Large intestine (tissue), 3 donors: Measurements from ENCODE around the gene NUTF2. TPM values are rescaled to one million over a fixed set of nuclear protein-coding genes. Genes with fewer than 3 reads are reported as not detected.
"Not testable (repeated sequence)": the region's sequence is repeated elsewhere in the genome, so short reads cannot be mapped to it uniquely, and the experiment has no call there.

ENCODE experiments used
- DNase-seq, 2 donors: peaks; one replicate each; pipeline versions ENCODE4 v3.0.0 to v3.0.0-alpha.2; 2013
- H3K27ac ChIP-seq: one replicate; pipeline ENCODE4 v1.5.1; 2013; ENCODE audit warnings: low read length
- H3K27me3 ChIP-seq: 2 replicates; pipeline ENCODE4 v1.6.1; 2013; ENCODE audit warnings: low read length; ENCODE audit not compliant: control insufficient read depth, insufficient read depth
- H3K36me3 ChIP-seq: 2 replicates; pipeline ENCODE4 v1.6.1; 2013; ENCODE audit warnings: low read length; ENCODE audit not compliant: control insufficient read depth, insufficient read depth
- H3K4me1 ChIP-seq: one replicate; pipeline ENCODE4 v1.6.1; 2013; ENCODE audit warnings: low read length; ENCODE audit not compliant: control insufficient read depth, insufficient read depth
- H3K4me3 ChIP-seq: one replicate; pipeline ENCODE4 v1.5.1; 2013; ENCODE audit warnings: low read length
- H3K9me3 ChIP-seq: one replicate; pipeline ENCODE4 v1.6.1; 2013; ENCODE audit warnings: mild to moderate bottlenecking, low read depth, low read length, moderate library complexity; ENCODE audit not compliant: control insufficient read depth
- WGBS: methylation state at CpG from one replicate; pipeline ENCODE4 v1.1.5; 2013; ENCODE audit warnings: low lambda C conversion rate; ENCODE audit not compliant: insufficient coverage; 5-methylcytosine and 5-hydroxymethylcytosine counted together
- polyA plus RNA-seq: library from polyadenylated mRNA; unstranded; fragments of 120-200 nt; gene quantifications from one replicate; pipeline ENCODE4 v1.2.1, GENCODE V29; 2013

The NUTF2 gene
- polyA plus RNA-seq, 1 donor: 123 TPM

DNA sequence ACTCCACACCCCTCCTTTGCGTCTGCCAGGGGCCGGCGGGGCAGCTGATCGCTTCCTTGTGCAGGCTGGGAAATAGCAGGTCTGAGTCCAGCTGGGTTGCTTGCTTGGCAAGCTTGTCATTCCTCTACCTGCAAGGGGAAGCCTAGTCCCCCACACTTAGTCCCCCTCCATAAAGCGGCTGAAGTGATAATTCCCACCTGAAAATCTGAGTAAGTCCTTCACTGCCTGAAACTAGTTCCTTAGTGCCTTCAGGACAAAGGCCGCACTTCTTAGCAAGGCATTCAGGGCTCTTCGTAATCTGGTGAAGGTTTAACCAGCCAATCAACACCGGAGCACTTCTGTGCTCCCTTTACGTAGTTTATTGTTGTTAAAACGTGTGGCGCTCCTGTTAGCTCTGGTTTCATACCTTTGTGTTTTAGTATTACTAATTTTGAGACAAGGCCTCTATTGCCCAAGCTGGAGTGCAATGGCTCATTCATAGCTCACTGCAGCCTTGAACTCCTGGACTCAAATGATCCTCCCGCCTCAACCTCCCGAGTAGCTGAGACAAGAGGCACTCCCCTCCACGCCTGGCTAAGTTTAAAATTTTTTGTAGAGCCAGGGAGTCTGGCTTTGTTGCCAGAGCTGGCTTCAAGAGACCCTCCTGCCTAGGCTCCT is 47.1 kb downstream of the NUTF2 start:
- H3K27ac ChIP-seq: peak overlapping the region; percentile 99

DNA sequence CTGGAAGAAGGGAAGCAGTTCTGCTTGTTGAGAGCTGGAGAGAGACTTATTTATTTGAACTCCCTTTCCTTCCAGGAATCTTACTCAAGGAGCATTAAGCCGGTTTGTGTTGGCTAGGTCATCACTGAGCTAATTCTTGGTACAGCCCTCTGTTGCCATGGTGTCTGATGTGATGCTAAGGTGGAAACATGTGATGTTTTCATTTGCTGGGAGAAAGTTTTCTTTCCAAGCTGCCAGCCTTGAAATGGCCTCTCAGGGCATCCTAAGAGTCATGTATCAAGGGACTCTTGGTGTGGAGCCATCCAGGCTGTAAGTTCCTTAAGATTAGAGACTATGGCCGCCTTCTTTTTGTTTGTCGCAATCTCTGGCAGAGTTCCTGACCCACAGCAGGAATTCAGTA is 50.5 kb downstream of the NUTF2 start:
- H3K4me1 ChIP-seq: peaks cover 8% of the 10 kb centered on the region
- no peaks in the 10 kb centered on the region for H3K9me3 ChIP-seq
- no peak overlapping the region for H3K27ac ChIP-seq
- WGBS: no CpG with 5 or more reads among the region's 3 CpGs
- no peak overlapping the region for H3K4me3 ChIP-seq
- peaks cover 2% of the 10 kb centered on the region for H3K36me3 ChIP-seq
- no peak for DNase-seq
- no peaks in the 10 kb centered on the region for H3K27me3 ChIP-seq

More for the DNA sequence above, 47.1 kb downstream of the NUTF2 start:
- Histone ChIP-seq H3K4me1 (peaks cover 8% of the 10 kb centered on the region), H3K27me3 (no peaks in the 10 kb centered on the region), H3K36me3 (no peaks in the 10 kb centered on the region), H3K4me3 (peak overlapping the region; percentile 95), H3K9me3 (no peaks in the 10 kb centered on the region)
- WGBS: no CpG with 5 or more reads among the region's 14 CpGs
- peak; percentile 44 to 76 for DNase-seq

DNA sequence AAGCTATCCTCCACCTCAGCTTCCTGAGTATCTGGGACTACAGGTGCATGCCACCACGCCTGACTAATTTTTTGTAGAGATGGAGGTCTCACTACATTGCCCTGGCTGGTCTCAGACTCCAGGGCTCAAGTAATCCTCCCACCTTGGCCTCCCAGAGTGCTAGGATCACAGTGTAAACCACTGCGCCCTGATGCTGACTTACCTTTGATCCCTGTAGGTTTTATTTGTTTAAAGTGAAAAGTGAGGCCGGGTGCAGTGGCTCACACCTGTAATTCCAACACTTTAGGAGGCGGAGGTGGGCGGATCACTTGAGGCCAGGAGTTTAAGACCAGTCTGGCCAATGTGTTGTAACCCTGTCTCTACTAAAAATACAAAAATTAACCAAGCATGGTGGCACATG is 55.0 kb downstream of the NUTF2 start:
- H3K36me3 ChIP-seq: peaks cover 9% of the 10 kb centered on the region
- no peaks in the 10 kb centered on the region for H3K27me3 ChIP-seq
- H3K4me3 ChIP-seq: no peak overlapping the region
- no peak overlapping the region for H3K27ac ChIP-seq
- no peaks in the 10 kb centered on the region for H3K4me1 ChIP-seq
- DNase-seq: no peak
- no peaks in the 10 kb centered on the region for H3K9me3 ChIP-seq
- no CpG with 5 or more reads among the region's 5 CpGs for whole genome bisulfite sequencing

DNA sequence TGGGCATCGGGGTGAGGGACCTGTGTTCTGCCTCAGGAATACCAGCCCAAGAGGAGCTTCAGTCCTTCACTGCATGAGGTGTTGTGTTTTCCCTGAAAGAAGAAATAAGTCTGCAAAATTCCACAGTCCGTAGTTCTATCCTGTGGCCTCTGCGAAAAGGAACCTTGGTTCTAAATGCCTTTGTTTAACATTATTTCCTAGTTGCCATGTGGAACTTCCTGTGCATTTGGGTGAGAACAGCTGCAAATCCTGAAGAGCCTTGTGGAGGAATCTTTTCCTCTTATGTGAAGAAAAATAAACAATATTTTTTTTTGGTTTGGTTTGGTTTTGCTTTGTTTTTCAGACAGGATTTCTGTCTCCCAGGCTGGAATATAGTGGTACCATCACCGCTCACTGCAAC is 56.1 kb downstream of the NUTF2 start:
- Histone ChIP-seq H3K4me3 (no peak overlapping the region), H3K36me3 (peaks cover 9% of the 10 kb centered on the region), H3K27ac (no peak overlapping the region), H3K27me3 (no peaks in the 10 kb centered on the region), H3K9me3 (no peaks in the 10 kb centered on the region), H3K4me1 (no peaks in the 10 kb centered on the region)
- WGBS: 80% methylated on average over 1 of the region's 4 CpGs
- DNase-seq: no peak

DNA sequence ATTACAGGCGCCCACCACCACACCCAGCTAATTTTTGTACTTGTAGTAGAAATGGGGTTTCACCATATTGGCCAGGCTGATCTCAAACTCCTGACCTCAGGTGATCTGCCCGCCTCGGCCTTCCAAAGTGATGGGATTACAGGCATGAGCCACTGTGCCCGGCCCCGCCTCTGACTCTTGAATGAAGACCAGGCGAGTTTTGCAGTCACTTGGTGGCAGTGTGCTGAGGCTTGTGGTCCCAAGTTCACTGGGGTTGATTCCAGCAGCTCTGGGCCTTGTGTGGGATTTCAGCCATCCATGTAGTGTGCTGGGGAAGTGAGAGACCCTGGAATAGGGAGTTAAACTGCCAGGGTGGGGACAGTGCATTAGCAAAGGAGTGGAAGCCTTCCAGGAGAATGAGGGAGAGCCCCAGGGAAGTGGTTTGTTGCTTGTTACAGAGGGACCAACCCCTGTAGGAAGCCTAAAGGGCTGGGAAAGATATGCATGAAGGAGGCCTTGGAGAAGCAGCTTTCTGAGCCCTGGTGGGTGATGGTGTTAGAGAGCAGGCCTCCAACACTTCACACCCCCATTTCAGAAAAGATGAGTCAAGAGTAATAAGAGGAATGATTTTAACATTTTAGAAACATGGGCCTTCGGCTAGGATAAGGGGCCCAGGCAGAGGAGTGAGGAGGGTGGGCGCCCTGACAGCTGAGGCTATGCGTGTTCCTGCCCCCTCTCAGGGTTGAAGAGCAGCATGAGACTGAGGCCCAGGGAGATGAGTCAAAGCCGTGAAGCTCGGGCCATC is 60.9 kb downstream of the NUTF2 start:
- no peak overlapping the region for H3K27ac ChIP-seq
- no peak for DNase-seq
- no peaks in the 10 kb centered on the region for H3K4me1 ChIP-seq
- H3K9me3 ChIP-seq: no peaks in the 10 kb centered on the region
- no peaks in the 10 kb centered on the region for H3K27me3 ChIP-seq
- H3K4me3 ChIP-seq: no peak overlapping the region
- WGBS: 100% methylated on average over 1 of the region's 11 CpGs
- peaks cover 42% of the 10 kb centered on the region for H3K36me3 ChIP-seq

DNA sequence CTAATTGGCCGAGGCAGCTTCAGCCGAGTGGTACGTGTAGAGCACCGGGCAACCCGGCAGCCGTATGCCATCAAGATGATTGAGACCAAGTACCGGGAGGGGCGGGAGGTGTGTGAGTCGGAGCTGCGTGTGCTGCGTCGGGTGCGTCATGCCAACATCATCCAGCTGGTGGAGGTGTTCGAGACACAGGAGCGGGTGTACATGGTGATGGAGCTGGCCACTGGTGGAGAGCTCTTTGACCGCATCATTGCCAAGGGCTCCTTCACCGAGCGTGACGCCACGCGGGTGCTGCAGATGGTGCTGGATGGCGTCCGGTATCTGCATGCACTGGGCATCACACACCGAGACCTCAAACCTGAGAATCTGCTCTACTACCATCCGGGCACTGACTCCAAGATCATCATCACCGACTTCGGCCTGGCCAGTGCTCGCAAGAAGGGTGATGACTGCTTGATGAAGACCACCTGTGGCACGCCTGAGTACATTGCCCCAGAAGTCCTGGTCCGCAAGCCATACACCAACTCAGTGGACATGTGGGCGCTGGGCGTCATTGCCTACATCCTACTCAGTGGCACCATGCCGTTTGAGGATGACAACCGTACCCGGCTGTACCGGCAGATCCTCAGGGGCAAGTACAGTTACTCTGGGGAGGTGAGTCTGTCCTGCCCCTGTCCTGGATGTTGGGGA is 62.5 kb downstream of the NUTF2 start:
- DNase-seq: no peak
- Histone ChIP-seq H3K27ac (no peak overlapping the region), H3K9me3 (no peaks in the 10 kb centered on the region), H3K4me1 (no peaks in the 10 kb centered on the region), H3K4me3 (no peak overlapping the region), H3K27me3 (no peaks in the 10 kb centered on the region), H3K36me3 (peaks cover 40% of the 10 kb centered on the region)
- WGBS: no CpG with 5 or more reads among the region's 36 CpGs

DNA sequence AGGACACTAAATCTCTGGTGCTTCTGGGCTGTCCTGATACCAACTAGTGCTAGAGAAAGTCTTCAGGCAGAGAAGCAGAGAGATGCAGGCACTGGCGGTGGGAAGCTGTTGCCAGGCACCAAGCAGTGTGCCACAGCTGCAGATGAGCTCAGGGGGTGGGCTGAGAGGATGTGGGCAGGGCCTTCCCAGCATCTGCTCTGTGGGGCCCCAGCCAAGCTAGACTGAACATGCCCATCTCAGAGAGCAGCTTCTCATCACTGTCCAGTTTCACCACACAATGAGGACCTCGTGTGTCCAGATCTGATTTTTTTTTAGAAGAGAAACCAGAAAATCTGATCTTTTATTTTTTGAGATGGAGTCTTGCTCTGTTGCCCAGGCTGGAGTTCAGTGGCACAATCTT is 63.4 kb downstream of the NUTF2 start:
- DNase-seq: no peak
- H3K27ac ChIP-seq: no peak overlapping the region
- no peaks in the 10 kb centered on the region for H3K9me3 ChIP-seq
- no peak overlapping the region for H3K4me3 ChIP-seq
- WGBS: no CpG with 5 or more reads among the region's 2 CpGs
- peaks cover 43% of the 10 kb centered on the region for H3K36me3 ChIP-seq
- no peaks in the 10 kb centered on the region for H3K27me3 ChIP-seq
- H3K4me1 ChIP-seq: peaks cover 2% of the 10 kb centered on the region

DNA sequence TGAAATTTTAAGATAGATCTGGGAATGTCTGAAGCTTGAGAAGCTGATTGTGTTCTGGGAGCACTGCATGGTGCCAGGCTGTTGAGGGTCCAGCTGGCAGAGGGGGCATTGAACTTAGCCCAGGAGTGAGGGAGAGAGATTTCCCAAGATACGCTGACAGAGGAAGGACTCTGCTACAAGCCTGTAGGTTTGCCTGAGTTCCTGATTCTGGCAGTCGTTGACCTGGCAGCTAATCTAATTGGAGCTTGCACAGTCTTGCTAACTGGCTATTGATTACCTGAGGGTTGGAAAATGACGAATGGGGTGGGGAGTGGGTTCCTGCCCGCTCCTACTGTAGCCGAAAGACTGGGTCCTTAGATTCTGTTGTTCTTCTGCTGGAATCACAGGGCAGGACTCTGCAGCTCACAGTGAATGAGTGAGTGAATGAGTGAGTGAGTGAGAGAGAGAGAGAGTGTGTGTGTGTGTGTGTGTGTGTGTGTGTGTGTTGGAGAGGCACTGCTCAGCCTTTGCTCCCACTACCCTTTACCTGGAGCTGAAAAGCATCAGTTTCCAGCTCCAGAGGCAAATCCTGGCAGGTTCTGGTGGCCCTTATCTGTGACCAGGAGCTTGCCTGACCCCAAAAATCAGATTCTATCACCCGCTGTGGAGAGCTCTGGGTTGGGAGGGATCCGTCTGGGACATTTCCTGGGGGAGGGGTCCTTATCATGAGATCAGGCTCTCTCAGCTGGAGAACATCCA is 68.2 kb downstream of the NUTF2 start:
- H3K9me3 ChIP-seq: no peaks in the 10 kb centered on the region
- peaks cover 13% of the 10 kb centered on the region for H3K4me1 ChIP-seq
- no CpG with 5 or more reads among the region's 7 CpGs for WGBS
- DNase-seq: no peak
- H3K27me3 ChIP-seq: no peaks in the 10 kb centered on the region
- no peak overlapping the region for H3K4me3 ChIP-seq
- H3K36me3 ChIP-seq: peaks cover 64% of the 10 kb centered on the region
- no peak overlapping the region for H3K27ac ChIP-seq

DNA sequence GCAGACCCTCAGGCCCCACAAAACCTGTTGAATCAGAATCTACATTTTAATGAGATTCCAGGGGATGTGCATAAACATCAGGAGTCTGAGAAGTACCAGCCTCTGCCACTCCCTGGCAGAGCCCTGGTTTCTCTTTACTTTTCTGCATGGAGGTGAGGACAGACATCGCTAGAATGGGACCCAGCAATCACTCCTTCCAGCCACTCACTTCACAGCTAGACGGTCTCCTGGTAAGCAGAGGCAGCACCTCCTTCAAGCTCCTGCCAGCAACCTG is 68.7 kb downstream of the NUTF2 start:
- Histone ChIP-seq H3K4me1 (peaks cover 13% of the 10 kb centered on the region), H3K36me3 (peaks cover 65% of the 10 kb centered on the region)
- not testable (repeated sequence) for H3K4me3 ChIP-seq, H3K27me3 ChIP-seq, H3K9me3 ChIP-seq, H3K27ac ChIP-seq, DNase-seq
- WGBS: no CpG with 5 or more reads among the region's 2 CpGs
